Measurements from ENCODE around the gene UNC13C.
"Not testable (repeated sequence)": the region's sequence is repeated elsewhere in the genome, so short reads cannot be mapped to it uniquely, and the experiment has no call there.

UNC13C gene

GRCh38 chr15:54312528-54312927 lies 334.3 kb downstream of the UNC13C start:
- no peak for DNase-seq

GRCh38 chr15:54321426-54321825 lies 343.2 kb downstream of the UNC13C start:
- no peak for DNase-seq

DNA sequence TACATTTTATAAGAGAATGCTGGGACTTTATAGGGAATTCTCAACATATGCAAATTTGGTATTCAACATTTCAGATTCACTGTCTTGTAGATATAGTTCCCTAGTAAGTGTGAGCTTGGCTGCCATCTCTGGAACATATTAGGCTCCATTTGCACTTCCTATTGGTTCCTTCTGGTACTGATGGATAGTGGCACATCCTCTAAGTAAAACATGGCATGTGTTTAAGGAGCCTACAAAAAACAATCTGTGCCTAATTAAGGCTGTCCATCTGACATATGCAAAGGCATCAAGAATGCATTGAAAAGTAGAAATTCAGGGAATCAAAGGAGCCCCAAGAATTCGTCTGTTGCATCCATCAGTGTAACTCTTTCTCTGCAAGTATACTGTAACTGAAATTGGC lies 344.1 kb downstream of the UNC13C start:
- no peak for DNase-seq

GRCh38 chr15:54345301-54345700 lies 367.1 kb downstream of the UNC13C start:
- no peak for DNase-seq

DNA sequence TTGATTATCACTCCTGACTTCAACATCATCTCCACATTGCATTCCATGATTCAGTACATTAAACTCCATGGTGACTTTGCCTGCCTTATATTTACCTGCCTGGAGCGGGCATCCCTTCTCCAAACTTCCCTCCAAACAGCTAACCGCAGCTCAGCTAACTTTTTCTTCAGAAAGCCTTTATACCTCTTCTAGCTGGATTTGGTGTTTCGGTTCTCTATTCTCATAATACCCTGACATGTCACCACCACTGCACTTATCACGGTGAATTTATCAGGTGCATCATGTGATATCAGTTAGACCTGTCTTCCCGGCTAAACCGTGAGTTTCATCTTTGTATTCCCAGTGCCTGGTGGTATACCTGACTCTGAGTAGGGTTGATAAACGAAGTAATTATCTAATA lies 367.6 kb downstream of the UNC13C start:
- DNase-seq: no peak

- DNase-seq: no peak
These were observed 369.0 kb downstream of the UNC13C start for GRCh38 chr15:54347082-54347827.

GRCh38 chr15:54353726-54354125 lies 375.5 kb downstream of the UNC13C start:
- no peak for DNase-seq

- DNase-seq: no peak
These were observed 376.1 kb downstream of the UNC13C start for GRCh38 chr15:54354341-54354740.

GRCh38 chr15:54364961-54365360 lies 386.7 kb downstream of the UNC13C start:
- no peak for DNase-seq

DNA sequence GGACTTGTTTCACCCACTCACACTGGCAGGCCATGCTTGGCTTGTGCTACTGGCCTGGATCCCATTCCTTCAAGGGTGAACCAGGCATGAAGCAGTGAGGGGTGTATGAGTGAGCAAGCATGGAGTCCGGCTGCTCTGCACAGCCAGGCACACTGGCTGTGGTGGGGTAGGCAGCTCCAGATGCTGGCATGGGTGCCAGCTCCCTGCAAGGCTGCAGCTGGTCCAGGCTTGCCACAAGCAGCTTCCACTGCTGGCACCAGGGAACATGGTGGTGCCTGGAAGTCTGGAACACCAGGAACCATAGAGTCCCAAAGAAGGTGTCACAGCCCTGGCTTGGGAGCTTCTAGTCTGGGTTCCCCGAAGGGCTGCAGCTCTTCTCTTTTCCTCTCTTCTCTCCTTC lies 395.1 kb downstream of the UNC13C start:
- no peak for DNase-seq

DNA sequence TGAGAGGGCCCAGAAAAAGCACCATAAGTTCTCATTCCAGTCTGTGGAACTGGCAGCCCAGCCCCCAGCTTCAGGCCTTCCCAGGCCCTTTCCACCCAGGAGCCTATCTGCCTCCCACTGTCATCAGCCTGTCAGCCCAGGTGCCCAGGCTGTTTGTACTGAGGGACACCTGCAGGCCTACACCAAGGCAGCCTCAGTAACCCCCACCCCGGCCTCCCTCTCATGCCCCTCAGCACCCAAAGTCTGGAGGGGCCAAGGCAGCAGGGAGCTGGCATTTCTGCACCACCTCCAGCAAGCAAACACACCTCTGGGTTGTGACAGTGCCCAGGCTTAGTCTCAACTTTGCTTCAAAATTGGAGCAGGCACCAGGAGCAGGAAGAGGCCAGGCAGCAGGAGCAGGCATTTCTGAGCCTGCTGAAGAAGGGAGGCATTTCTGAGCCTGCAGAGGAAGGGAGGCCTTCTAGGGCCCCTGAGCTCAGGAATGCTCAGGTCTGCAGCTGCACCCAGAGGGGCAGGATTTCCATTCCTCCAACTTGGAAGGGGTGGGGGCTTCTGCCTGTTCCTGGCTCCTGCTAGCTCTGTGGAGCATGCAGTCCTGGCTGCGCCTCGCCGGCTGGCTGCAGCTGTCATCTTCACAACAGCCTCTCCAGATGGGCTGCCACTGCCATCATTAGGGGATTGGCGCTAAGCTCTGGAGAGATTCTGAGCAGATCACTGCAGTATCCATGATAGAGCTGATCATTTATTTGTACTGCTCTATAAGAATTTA lies 396.1 kb downstream of the UNC13C start:
- DNase-seq: no peak

DNA sequence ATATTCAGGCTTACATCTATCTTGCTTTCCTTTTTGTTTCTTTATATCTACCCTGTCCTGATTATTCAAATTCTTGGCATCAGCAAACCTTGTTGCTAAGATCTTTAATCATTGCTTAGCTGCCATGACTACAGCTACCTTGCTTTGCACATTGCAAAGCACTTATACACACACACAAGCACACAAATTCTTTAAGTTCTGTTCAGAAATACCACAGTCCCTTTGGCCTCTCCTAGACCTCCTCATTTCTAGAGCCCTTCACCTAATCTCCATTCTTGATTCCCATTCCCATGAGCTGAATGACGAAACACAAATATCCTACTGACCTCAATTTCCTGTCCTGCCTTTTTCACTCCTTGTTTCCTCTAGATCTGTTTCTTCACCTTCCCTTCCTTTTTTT lies 409.6 kb downstream of the UNC13C start:
- DNase-seq: no peak

DNA sequence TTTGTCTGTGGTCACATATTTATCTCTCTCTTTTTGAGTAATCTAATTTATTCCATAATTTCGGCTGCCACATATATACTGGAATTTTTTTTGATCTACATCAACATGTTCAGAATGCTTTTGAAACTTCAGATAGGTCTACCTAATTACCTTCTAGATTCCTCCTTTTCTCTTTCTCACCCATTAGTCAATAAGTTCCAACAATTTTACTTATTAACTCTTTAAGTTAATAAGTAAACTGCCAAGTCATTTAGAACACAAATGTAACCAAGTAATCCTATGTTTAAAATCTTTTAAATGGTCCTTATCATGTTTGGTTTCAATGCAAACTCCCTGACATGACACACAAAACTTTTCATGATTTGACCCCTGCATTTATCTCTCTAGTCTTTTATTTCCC lies 410.5 kb downstream of the UNC13C start:
- DNase-seq: no peak

GRCh38 chr15:54410481-54410880 lies 432.2 kb downstream of the UNC13C start:
- no peak for DNase-seq

DNA sequence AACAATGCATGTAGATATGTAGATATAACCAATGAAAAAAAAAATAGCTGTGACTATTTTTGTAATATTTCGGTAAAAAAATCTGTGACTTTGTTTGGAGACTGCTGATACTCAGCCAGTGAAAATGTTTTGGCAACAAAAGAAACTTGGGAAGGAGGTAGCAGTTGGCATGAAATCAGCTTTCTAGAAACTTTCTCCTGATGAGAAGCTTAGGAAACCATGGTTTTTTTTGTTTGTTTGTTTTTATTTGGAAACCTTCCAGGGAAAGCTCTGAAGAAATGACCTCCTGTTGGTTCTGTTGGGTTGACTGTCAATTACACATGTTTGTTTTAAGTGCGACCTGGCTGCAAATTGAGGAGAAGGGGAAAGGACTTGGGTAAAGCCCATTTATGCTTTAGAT lies 445.9 kb downstream of the UNC13C start:
- no peak for DNase-seq

DNA sequence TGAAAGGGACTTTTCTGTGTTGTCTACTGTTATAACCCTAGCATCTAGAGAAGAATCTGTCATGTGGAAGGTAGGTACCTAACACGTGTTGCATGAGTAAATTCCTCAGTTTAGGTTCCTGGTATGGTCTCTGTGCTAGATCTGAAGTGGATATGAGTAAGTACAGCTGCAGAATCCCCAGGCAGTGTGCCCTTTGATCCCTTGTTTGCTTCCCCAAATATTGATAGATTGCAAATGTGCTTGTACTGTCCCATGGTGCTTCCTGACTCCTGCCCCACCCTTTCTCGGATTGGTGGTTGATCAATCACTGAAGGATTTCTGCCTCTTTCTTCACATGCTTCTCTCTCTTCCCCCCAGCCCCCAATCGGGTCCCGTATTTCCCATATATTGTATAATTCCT lies 450.4 kb downstream of the UNC13C start:
- DNase-seq: no peak

GRCh38 chr15:54450288-54450687 lies 472.0 kb downstream of the UNC13C start:
- DNase-seq: not testable (repeated sequence)

- DNase-seq: no peak
These were observed 478.2 kb downstream of the UNC13C start for GRCh38 chr15:54456413-54456812.

- no peak for DNase-seq
These were observed 484.3 kb downstream of the UNC13C start for GRCh38 chr15:54462511-54462913.

DNA sequence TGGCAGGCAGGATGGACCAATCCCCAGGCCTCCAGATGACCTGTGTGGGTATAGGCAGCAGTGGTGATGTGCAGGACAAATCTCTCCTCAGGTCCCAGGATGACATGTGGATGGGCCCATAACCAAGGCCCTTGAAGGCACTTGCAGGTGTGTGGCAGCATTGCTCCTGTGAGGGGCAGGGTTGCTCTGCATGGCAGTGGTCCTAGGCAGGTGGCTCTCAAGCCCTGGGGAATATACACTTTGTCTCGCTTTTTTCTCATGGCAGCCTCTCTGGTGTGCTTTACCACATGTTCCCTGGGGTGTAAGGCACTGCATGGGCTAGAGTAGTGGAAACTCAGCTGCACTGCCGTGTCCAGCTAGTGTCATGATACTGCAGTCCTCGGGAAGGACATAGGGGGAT lies 503.6 kb downstream of the UNC13C start:
- no peak for DNase-seq

- no peak for DNase-seq
These were observed 504.0 kb downstream of the UNC13C start for GRCh38 chr15:54482251-54482650.

- no peak for DNase-seq
These were observed 522.1 kb downstream of the UNC13C start for GRCh38 chr15:54500330-54500729.

DNA sequence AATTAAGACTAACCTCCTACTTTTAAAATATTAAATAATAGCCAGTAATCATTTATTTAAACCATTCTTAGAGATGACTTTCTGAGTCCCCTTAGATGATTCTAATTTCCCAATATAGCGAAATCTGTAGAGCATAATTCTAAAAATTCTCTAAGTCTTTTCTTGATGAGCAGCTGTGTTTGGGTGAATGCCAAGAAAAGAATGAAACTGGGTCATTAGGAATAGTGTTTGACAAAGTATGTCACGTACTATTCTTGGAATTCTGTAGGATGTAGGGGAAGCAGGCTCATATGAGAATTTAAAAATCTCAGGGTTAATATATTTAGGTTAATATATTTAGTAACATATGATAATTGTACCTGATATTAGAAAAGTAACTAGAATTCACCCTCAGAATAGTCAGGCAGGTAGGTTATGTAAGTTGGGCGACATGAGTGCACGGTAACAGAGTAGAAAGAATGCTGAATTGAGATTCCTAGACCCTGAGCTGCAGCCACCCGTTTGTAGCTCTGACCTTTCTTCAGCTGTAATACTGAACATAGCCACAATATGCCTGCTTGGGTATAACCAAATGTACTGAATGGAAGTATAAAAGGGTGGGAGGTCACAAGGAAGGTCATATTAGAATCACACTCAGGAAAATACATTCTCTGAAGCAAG lies 524.3 kb downstream of the UNC13C start:
- DNase-seq: no peak

DNA sequence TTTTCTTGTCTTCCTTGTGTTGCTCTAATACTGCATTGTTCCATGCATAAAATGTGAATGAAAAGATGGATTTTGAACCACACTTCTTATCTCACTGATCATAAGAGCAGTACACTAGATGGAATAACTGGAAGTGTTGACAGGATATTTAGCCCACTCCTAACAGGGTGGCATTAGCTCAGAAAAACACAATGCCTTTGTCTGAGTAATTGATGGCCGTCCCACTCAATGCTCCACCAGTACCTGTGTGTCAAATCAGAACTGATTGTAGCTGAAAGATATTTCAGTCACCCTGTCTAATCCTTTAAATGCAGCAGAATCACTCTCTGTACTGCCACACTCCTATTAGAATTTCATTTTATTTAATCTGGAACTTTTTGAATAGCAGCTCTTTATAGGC lies 526.5 kb downstream of the UNC13C start:
- no peak for DNase-seq

All from hematopoietic multipotent progenitor cell treated with erythropoietin and hydrocortisone succinate and interleukin-3 and kit ligand, for 8 days (in vitro differentiated cells).